Activated gamma-delta T cell treated with anti-CD3 and anti-CD28 coated beads, Interleukin-2, amount 50 U/mL, for 16 hours (primary cell): ENCODE measurements around the gene PRKAG2.

ENCODE experiments used
- DNase-seq: peaks from one replicate; pipeline ENCODE4 v3.0.0-alpha.2; 2020; ENCODE audit warnings: low read depth

PRKAG2 gene

DNA sequence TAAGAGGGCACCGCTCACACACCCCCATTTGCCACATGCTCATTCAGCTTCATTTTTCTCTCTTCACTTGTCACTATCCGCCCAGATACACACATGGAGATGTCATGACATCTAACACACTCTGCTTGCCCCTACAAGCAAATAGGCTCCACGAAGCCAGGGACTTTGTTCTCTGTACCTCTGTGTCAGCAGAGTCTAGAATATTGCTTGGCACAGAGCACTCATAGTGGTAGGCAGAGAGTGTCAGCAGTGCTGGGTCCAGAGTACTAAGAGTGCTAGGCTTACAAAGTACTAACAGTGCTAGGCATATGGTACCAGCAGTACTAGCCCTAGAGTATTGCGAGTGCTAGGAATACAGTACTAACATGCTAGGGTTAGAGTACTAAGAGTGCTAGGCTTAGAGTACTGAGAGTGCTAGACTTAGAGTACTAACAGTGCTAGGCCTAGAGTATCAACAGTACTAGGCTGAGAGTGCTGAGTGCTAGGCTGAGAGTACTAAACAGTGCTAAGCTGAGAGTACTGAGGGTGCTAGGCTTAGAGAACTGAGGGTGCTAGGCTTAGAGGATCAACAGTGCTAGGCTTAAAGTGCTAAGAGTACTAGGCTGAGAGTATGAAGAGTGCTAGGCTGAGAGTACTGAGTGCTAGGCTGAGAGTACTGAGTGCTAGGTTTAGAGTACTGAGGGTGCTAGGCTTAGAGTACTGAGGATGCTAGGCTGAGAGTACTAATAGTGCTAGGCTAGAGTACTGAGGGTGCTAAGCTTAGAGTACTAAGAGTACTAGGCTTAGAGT lies 166.1 kb downstream of the PRKAG2 start:
- no peak for DNase-seq

DNA sequence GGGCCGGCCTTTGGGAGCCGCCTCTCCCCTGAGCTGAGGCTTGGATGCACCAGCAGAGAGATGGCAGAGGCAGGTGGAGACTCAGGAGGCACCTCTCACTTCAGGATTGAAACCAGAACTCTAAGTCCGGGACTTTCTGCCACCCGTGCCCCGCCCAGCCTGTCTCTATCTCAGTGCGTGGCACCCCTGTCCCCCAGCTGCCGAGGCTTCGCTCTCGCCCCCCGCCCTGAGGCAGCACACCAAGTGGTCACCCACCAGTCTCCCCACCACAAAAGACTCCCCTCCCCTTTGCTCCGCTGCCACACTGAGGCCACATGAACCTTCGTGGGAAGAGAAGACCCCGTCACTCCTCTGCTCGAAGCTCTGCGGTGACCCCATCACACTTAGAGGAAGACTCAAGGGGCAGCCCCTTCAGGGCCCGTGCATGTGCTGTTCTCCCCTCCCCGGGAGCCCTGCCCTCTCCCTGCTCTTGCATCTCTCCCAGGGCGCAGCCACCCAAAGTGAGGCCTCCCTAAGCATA lies 166.7 kb downstream of the PRKAG2 start:
- no peak for DNase-seq

DNA sequence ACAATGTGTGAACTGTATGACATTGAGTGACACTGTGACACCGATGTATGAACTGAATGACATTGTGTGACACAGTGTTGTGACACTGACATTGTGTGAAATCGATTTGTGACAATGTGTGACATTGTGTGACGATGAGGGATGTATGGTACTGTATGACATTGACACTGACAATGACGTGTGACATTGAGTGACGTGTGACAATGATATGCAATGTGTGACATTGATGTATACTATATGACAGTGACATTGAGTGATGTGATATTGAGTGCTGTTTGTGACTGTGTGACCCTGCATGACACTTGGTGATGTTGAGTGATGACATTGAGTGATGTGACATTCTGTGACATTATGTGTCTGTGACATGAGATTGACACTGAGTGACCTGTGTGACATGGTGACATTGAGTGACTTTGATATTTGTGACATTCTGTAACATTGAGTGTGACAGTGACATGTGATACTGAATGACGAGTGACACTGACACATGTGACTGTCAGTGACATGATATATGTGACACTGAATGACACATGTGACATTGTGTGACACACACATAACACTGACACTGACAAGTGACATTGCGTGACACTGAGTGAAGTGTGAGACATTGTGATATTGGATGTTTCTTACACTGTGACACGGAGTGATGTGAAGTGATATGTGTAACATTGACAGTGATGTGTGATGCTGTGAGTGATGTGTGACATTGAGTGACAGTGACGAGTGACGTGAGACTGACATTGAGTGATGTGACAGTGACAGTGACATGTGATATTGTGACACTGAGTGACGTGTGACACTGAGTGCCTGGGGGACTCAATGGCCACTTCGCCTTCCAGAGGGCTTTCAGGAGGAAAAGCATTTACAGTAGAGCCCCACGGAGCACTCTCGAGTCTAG lies 167.5 kb downstream of the PRKAG2 start:
- no peak for DNase-seq

DNA sequence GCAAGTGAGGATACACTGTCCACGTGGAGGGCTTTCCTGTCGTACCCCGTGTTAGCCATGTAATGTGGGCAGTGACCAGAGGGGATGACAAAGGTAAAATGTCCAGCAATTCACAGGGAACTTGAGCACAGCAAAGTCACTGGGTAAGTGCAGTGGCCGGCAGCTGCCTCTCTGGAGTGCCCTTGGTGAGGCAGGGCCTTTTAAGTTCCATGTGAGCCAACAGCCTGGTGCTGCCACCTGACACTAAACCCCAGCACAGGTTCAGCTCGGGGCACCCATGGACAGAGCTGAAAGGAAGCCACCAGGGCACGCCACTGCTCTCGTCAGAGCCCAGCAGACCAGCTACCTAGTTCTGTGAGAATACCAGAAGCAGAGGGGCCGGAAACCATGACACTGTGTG lies 168.3 kb downstream of the PRKAG2 start:
- no peak for DNase-seq

DNA sequence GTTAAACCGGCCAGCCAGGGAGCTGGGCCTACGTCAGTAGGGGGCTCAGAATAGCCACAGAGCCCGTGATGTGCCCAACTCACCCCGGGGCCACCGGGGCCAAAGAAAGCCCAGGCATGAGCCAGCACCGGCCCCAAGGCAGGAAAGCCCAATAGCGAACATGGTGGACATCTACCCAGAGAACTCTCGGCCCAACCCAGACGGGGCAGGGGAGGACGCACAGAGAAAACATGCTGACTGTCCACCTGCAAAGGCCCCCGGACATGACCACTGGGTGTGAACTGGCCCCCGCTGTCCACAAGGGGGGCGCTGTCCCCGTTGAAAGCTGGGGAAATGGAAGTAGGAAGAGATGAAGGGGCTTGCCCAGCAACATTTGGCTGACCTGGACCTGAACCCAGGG lies 169.2 kb downstream of the PRKAG2 start:
- no peak for DNase-seq

DNA sequence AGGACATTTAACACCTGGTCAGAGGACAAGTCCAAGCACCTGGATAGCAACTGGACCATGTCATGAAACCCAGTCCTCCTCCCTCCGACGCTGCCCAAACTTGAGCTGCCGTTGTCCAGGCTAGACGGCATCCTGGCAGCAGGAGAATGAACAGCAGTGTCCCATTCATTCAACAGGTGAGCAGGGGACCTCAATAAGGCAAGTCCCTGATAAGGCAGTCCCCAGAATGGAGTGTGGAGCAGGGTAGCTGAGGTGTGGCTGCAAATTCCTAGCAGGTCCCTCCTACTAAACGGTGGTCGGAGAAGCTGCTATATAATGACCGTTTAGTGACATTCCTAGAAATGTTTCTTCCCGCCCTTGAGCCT lies 169.8 kb downstream of the PRKAG2 start:
- no peak for DNase-seq

DNA sequence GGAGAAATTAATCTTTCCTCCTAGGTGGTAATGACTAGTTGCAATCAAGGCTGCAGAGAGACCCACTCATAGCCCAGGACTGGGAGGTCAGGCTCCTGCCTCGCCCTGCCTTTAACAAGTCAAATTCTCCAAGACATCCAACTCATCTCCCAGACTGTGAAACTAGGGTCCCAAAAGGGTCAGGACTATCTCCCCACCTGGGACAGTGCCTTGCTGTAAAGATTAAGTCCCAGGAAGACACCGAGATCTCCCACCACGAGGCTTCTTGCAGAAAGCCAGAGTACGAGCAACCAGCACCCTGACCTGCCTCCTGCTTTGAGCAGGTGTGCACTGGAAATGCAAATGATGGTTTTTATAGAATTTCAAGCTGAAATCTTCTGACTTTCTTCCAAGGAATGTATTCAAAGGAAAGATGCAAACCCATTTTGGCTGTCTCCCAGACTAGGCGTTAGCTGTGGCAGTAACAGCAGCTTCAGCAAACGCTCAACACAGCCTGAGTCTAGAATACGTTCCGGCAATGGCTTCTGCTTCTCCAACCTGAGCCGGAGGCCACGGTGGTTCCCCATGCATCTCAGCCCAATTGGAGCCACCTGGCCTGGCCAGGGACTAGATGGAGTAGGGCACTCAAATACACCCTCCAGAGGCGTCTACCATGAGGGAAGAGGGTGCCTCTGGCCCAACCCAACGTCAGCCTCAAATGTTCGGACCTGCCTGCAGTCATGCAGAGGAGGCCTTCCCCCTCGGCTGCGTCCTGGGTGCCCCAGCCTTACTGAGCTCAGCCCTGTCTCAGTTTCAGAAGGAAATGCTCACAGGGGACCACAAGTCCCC lies 170.4 kb downstream of the PRKAG2 start:
- no peak for DNase-seq

DNA sequence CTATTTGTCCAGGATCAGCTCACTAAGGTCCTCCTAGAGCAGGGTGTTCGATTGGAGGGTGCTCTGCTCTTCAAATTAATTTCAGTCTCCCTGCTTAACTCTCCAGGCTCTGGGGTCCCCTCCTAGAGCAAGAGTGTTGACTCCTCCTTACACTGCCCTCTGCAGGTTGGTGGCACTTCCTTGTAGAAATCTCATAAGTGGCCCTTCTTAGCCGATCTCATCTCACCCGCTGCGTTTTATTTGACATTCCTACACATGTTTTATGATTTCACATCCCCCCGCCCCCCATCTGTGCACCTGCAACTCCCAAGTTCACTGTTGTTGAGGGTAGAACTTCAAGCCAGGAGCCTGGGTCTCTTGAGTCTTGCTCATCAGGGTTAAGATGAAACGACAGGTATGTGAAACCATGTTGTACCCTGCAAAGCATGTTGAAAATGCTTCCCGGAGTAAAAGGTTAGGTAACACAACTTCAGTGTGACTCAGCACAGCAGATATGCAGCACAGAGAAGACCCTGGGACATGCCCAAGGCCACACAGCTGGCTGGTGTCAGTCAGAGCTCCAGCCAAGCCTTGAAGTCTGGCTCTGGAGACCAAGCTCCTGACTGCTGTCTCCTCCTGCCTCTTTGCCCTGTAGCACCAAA lies 171.2 kb downstream of the PRKAG2 start:
- DNase-seq: no peak

DNA sequence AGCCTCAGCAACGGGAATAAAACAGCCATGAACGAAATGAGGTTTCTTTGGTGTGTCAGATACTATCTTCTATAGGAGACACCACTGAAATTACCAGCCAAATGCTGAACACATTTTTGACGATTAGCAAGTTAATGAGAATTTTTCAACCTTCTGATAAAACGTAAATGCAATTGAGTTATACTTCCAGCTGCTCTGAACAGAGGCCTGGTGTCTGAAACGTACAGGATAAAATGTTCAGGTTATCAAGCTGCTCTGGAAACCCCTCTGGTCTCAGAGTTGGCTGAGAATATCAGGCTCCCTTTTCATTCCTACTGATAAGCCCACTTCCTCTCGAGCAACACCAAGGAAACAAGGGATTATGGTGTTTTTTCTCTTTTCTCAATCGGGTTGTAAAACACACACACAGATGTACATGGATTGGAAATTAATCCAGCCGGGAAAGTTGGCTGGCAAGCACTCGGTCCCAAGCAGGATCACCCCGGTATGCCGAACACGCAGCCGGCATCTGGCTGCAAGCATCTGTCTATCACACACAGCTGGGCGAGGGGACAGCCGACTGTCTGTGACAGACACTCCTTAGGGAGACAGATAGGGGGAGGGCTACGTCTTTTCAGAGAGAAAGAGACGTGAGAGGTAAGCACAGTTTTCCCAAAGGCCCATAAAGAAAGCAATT lies 171.8 kb downstream of the PRKAG2 start:
- no peak for DNase-seq

DNA sequence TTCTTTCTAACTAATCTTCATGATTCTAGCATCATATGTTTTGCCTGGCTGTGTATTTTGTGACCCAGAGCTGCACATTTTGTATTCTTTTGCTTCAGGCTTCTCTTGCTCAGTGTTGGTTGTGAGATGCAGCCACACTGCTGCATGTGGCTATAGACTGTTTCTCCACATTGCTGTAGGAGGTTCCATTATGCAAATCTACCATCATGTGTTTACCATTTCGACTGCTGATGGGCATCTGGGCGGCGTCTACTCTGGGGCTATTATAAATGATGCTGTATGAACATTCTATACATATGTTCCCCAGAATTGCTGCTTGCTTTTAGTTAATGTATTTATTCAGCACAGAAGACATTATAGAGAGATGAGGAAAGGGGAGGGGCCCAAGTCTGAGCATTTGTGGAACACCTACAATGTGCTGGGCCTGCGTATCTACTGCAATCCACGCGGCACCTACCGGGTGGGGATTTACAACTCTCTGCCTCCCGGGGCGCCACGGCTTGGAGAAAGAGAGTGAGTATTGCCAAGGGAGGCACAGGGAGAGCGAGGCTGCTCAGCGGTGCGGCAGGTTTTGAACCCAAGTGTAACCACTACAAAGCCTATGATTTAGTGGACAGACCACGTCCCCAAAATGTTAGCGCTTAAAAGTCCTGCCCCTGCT lies 172.5 kb downstream of the PRKAG2 start:
- DNase-seq: no peak

DNA sequence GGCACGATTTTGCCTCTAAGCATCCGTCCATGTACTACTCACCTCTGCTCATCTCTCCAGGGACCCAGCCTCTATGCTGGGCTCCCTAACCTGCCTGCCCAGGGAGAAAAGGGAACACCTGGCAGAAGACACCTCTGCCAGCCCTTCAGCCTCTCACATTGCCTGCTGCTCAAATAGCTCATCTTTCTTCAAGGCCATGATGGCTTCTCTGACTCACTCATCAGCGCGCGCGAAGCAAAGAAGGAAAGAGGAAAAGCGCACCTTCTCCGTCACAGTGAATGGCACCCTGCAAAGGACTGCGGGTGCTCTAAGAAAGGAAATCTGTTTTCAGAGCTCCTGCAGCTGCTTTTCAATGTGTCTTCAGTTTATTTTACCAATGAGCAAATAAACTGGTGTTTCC lies 174.0 kb downstream of the PRKAG2 start:
- DNase-seq: no peak

DNA sequence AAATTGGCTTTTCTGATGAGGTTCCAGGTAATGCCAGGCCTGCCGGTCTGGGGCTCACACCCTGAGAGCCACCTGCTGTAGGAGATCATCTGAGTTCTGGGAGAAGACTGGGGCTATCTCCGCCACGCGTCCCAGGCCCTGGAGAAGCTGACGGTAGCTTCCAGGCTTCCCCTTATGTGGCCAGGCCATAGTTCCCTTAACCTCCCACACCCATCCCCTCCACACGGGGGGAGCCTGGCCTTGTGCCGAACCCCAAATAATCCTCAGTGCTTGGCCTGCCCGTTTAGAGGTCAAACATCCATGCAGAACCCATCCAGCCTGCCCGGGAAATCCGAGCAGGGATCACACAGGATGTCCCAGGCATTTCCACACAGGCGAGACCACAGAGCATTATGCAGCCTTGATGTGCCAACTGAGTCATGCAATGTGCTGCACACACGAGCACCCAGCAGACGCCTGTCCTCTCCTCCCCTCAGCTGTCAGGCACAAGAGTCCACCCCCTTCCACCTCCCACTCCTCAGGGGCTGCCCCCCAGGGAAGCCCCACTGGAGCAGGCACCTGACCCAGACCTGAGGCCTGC lies 176.2 kb downstream of the PRKAG2 start:
- DNase-seq: no peak

DNA sequence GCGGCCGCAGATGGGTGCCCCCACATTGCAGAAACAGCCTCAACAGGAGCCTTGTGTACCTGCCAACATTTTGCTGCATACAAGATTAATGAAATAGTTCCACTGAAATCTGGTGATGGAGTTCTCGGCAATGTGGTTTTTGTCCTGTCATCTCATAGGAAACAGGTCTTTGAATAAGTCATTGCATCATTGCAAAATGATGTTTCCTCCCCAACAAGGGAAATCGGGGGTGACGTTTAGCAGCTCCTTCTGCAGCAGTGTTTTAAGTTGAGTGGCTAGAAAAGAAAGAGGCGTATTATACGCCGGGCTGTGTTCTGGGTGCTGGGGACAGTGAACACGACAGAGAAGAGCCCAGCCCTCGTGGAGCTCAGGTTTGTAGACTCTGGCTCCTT lies 177.0 kb downstream of the PRKAG2 start:
- DNase-seq: no peak

DNA sequence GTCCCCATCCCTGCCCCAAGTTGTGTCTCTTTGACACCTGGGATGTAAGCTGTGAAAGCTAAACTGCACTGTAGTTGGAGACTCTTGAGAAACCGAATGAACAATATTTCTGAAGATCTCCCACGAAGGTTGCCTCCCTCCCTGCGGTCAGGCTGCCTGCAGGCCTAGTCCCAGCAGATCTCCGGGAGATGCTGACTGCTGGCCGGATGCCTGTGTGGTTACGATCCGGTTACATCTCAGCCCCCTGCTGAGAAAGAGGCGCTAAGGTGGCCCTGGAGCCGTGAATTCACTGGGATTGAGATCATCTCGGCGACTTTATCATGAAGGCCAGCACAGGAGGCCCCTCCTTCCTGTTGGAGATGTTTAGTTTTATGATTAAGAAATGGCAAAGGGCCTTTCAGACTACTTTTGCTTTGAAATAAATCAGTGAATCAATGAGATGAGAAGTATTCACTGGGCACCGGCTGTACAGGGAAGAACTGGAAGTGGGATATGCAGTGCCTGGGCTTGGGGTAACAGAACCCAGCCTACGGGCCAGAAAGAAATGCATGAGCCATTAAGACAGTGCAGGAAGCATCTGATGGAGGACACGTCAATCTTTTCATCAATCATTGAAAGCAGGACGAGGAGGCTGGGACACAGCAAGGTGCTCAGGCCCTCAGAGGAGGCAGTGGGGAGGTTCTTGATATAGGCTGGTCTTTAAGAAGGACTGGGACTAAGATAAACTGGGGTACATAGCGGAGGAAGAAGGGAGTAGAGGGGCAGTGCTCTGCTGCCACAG lies 177.6 kb downstream of the PRKAG2 start:
- DNase-seq: no peak

DNA sequence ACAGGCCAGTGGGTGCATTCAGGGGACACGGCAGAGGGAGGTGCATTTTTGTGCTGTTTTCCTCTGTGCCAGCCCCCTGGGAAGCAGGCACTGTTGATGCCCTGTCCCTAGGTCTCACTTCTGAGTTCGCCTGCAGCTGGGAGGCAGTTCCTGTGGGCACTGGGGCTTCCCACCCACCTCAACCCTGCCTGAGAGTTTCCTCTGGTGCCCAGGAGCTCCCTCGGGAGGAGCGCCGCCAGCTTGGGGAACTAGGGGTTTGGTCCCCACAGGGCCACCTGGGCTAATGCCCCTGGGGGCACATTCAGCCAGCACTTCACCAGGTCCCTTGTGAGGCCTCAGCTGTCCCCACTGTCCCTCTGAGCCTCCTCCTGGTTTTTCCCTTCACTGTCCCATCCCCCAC lies 179.0 kb downstream of the PRKAG2 start:
- no peak for DNase-seq

DNA sequence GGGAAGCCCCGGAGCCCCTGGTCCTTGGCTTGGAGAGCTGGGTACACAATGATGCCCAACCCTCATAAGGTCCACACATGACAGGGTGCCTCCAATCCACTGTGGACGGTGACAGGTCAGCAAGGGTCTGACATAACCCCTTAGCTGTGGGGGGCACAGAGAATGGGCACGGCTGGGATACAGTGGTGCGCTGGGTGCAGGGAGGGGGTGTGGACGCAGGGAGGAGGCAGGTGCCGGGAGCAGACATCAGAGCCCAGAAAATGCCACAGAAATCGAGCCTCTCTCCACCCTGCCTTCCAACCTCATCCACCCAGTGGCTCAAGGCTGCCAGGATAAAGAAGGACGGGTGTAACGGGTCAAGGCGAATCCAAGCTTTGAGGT lies 179.4 kb downstream of the PRKAG2 start:
- DNase-seq: no peak

DNA sequence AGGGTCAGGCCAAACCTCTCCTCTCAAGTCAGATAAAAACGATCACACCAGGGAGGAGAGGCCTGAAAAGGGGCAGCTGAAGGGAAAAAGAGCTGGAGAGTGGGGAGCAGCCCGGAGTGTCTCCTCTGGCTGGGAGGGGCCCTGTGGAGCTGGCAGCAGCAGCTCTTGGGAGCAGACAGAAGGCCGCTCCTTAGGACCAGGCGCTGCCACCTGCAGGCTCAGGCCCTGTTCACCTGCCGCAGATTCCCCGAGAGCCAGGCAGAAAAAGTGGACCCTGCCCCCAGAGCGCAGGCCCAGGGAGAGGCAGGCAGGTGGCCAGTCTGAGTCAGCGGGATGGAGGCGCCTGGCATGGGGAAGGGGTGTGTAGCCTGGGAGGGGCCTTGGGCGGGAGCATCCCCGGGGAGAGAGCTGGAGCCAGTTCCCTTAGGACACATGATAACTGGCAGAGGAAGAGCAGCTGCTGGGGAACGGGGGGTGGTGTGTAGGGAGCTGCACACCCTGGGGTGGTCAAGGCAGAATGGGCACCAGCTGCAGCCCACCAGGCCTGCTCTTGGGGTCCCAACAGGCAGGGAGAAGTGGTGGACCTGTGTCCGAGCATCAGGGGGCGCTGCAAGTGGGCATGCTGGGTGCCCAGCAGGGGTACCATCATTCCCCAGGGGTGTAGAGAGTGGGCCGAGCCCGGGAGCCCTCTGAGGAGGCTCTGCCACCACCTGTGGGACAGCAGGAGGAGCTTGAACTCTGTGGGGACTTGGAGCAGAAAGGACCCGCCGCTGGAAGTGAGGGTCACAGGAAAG lies 180.0 kb downstream of the PRKAG2 start:
- no peak for DNase-seq

DNA sequence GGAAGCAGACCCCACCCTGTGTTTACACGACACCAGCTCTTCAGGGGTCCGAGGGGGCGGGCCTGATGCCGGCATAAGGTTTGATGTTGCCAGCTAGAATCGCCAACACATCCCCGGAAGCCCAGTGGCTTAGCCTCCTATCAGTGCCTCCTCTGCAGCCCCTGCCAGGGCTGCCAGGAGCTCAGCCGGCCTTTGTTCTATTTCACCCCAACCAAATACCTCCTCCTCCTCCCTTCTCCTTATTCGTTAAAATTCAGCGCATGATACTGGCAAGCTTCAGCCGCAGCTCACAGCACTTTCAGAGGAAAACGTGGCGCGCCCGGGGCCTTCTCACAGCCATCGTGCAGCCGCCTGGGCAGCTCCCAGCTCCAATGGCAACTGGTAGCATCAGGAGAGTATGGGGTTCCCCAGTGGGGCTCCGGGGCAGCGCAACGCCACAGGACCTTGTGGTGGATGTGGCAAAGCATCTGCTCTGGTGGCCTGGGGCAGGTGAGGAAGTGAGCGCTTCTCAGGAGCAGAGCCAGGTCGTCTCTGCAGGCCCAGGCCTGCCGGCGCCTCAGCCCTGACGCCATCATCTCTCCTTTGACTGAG lies 180.9 kb downstream of the PRKAG2 start:
- no peak for DNase-seq
